ENCODE data around the gene EFCC1. TPM values are rescaled to one million over a fixed set of nuclear protein-coding genes. Genes with fewer than 3 reads are reported as not detected.
"Not testable (repeated sequence)": the region's sequence is repeated elsewhere in the genome, so short reads cannot be mapped to it uniquely, and the experiment has no call there.

The EFCC1 gene
- total RNA-seq, 1 donor from 2014 or later: 1.5 TPM

- intact Hi-C loops (cut with micrococcal nuclease): no loop called here
- peak overlapping the region; percentile 5 for H3K27ac ChIP-seq (replicated peaks)
- no peaks in the 10 kb centered on the region for H3K9me3 ChIP-seq (replicated peaks)
- H3K27me3 ChIP-seq (ENCODE audit: low read depth): no peaks in the 10 kb centered on the region
- no peak for TF ChIP-seq CTCF (IDR thresholded peaks at IDR 0.05; ENCODE audit: borderline replicate concordance)
- peak overlapping the region; percentile 61 for H3K4me3 ChIP-seq
- no peak for DNase-seq
- peaks cover 10% of the 10 kb centered on the region for H3K4me1 ChIP-seq
- H3K36me3 ChIP-seq: no peaks in the 10 kb centered on the region
Measured at GRCh38 chr3:129068291-129068886, 67.3 kb downstream of the EFCC1 start.

GRCh38 chr3:129069313-129070085, 68.4 kb downstream of the EFCC1 start:
- H3K9me3 ChIP-seq (replicated peaks); H3K27ac ChIP-seq (replicated peaks); DNase-seq; H3K27me3 ChIP-seq (ENCODE audit: low read depth); intact Hi-C loops (cut with micrococcal nuclease); H3K4me3 ChIP-seq; H3K36me3 ChIP-seq: not testable (repeated sequence)
- H3K4me1 ChIP-seq: peaks cover 10% of the 10 kb centered on the region

- TF ChIP-seq CTCF (IDR thresholded peaks at IDR 0.05; ENCODE audit: borderline replicate concordance): no peak
- Histone ChIP-seq H3K9me3 (replicated peaks) (no peaks in the 10 kb centered on the region), H3K4me3 (no peak overlapping the region), H3K27ac (replicated peaks) (no peak overlapping the region), H3K36me3 (no peaks in the 10 kb centered on the region), H3K27me3 (ENCODE audit: low read depth) (no peaks in the 10 kb centered on the region), H3K4me1 (peaks cover 10% of the 10 kb centered on the region)
- DNase-seq: no peak
- intact Hi-C loops (cut with micrococcal nuclease): no loop called here
Measured at GRCh38 chr3:129070086-129070885, 69.2 kb downstream of the EFCC1 start.

GRCh38 chr3:129077222-129077621, 76.1 kb downstream of the EFCC1 start:
- no peak for DNase-seq
- Histone ChIP-seq H3K27ac (replicated peaks) (no peak overlapping the region), H3K36me3 (no peaks in the 10 kb centered on the region), H3K9me3 (replicated peaks) (no peaks in the 10 kb centered on the region), H3K4me1 (no peaks in the 10 kb centered on the region), H3K4me3 (no peak overlapping the region), H3K27me3 (ENCODE audit: low read depth) (no peaks in the 10 kb centered on the region)
- intact Hi-C loops (cut with micrococcal nuclease): no loop called here
- no peak for TF ChIP-seq CTCF (IDR thresholded peaks at IDR 0.05; ENCODE audit: borderline replicate concordance)

GRCh38 chr3:129078510-129078909, 77.4 kb downstream of the EFCC1 start:
- Histone ChIP-seq H3K9me3 (replicated peaks) (no peaks in the 10 kb centered on the region), H3K4me3 (no peak overlapping the region), H3K4me1 (no peaks in the 10 kb centered on the region), H3K27ac (replicated peaks) (no peak overlapping the region), H3K27me3 (ENCODE audit: low read depth) (no peaks in the 10 kb centered on the region), H3K36me3 (no peaks in the 10 kb centered on the region)
- no peak for DNase-seq
- no peak for TF ChIP-seq CTCF (IDR thresholded peaks at IDR 0.05; ENCODE audit: borderline replicate concordance)
- intact Hi-C loops (cut with micrococcal nuclease): no loop called here
